Measurements from ENCODE around the gene RAB3IL1.

Gene RAB3IL1

DNA sequence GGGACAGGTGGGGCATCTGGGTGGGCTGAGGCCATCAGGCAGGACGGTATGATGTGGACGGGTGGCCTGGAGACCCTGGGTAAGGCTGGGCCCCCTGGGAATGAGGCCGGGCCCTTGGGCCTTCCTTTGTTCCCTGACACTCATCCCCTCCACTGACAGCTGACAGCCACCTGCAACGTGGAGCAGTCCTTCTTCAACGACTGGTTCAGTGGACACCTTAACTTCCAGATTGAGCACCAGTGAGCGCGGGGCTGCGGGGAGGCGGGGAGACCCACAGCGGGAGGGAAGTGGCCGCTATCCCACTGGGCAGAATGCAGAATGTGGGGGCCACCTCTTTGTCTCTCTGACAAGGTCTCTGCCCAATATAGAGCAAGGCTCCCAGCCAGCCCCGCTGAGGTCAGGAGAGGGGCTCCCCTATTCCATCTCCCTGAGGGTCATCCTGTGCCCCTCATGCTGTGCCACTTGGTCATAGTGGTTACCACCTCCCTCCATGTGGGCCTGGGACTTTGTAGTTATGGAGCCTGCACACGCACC lies 53.8 kb downstream of the RAB3IL1 start:
- no peak for DNase-seq

DNA sequence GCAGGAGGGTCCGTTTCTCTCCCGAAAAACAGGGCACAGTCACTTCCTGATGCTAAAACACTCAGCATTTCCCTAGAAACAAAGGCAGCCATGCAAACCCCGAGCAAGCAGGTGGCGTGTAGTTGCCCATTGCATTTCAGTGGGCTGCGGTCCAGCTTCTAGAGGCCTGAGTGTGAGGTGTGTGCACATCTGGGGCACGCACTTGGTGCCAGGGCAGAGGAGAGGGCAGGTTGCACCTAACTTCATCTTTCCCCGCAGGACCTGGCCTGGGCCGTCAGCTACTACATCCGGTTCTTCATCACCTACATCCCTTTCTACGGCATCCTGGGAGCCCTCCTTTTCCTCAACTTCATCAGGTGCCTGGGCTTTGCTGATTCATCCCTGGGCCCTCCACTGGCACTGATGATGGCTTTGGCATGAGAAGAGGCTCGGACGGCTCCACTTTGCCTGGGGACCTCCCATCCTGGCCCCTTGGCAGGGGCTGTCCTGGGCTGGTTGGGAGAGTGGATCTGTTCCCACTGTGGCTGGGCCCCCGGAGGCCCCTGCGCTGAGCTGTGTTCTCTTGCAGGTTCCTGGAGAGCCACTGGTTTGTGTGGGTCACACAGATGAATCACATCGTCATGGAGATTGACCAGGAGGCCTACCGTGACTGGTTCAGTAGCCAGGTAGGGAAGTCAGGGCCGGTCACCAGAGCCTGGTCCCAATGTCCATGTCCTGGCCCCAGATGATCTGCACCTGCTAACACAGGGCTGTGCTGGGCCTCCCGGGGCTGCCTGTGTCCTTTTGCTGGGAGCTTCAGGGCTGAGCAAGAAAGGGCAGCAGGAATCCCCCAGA lies 54.4 kb downstream of the RAB3IL1 start:
- no peak for DNase-seq

DNA sequence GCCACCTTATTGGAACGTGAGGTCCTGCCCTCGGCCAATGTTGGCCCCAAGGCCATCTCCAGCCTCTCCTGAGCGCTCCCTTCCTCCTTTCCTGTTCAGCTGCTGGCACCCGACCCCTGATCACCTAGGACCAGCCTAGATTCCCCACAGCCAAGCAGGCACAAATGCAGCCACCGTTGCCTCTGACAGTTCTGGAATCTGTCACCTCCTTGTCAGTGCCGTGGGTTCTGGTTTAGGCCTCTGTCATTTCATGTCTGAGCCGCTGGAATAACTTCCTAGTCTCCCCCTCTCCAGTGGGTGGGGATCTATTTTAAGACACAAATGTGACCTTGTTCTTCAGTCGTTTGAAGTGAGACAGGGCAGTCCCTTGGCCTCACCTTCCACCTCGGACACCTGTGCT lies 55.7 kb downstream of the RAB3IL1 start:
- no peak for DNase-seq

DNA sequence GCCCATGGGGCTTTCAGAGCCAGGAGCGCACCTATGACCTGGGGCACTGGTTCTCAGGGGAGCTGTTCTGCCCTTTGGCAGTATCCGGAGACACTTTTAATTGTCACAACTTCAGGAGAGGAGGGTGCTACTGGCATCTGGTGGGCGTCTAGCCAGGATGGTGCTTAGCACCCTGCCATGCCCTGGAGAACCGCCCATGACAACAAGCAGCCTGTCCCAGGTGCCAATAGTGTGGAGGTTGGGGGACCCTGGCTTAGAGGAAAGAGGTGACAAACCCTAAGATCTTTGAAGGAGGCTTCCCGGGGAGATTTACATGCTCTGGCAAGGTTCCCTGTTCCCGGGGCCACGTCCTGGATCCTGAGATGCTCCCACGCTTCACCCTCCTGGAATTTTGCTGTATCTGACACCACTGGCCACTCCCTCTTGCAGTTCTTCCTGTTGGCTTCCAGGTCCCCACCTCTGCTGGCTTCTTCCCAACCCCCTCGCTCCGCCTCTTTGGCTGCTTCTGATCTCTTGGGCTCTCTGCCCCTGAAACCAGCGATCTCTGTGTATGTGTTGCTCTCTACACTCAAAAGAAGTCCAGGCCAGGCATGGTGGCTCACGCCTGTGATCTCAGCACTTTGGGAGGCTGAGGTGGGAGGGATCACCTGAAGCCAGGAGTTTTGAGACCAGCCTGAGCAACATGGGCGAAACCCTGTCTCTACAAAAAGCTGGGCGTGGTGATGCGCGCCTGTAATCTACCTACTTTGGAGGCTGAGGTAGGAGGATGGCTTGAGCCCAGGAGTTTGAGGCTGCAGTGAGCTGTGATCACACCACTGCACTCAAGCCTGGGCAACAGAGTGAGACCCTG lies 57.1 kb downstream of the RAB3IL1 start:
- no peak for DNase-seq

DNA sequence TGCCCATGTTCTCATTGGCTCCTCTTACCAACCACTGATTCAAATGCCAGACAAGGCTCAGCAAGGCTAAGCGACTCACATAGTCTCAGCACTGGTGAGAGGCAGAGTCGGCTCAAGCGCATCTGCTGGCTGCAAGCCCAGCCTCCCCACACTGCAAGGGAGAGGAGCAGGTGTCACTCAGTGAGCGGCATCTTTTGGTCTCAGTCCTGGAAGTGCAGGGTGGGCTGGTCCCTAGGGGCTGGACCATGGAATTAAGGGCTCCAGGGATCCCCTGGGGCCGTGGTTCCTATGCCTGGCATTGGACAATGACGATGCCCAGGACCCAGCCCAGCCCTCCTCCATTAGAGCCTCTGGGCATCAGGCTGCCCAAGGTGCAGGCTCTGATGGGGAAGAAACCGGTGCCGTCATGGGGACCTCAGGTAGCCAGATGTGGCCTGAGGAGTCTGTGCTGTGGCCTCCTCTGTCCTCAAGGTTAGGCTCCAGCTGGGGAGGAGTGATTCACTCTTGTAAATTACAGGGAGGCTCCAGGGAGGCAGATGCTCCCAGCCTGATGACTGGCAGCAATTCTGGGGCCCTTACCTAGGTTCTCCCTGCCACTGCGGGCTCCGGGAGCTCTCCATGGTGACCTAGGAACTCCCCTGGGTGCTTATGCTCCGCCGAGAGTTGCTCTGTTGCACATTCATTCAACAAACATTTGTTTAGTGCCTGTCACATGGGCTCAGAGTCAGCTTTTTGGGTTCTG lies 61.3 kb downstream of the RAB3IL1 start:
- DNase-seq, result no peak

DNA sequence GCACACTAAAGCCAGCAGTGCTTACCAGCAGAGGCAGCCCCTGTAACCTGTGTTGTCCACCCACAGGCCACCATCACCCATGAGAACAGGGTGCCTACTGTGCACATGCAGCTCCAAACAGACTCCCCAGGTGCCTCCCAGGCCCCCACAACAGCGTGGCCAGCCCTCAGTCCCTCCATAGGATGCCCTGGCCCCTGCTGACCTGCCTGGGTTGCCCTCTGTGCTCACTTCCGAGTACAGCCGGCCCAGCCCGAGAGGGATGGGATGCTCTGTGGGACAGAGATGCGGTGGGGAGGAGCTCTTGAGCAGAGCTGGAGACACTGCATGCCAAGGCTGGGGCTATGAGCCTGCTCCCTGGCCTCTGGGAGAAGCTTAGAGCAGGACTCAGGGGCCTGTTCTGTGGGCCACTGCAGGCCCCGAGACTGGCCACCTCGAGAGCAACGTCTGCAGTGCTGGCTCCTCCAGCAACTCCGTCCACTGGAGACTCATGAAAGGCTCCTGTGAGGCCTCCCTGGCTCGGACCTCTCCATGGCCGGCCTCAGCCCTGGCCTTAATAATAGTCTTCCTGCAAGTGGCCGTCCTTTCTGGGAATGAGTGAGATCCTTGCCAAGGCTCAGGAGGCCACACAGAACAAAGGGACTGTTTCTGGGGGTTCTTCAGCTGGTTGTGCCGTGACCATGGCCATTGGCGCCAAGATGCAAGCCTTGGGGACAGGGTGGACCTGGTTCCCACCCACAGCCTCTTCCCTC lies 62.2 kb downstream of the RAB3IL1 start:
- no peak for DNase-seq

DNA sequence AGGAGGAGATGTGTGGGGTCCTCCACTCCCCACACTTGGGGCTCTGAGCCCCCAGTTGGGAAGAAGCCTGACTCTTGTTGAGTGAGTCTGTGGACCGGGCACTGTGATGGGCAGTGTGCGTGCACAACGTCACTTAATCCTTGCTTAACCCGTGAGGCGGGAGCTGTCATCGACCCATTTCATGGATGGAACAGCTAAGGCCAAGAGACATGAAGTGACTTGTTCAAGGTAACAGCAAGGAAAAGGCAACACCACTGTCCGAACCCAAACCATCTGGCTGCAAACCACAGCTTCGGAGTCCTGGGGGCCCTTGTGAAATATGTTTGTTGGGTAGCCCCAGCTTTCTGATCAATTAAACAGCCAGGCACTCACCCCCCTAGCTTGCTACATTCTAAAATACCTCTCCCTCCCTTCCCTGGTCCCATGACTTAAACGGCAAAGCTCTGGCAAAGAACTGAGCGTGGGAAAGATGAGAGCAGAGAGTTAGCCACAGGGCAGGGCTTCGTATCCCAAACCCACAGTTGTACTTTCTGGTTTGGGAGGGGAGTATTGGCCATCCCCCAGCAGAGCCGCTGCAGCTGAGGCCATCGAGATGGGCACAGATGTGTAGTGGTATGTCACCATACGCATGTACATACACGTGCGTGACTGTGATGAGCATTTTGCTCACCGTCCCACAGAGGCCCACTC lies 63.0 kb downstream of the RAB3IL1 start:
- DNase-seq, result no peak

DNA sequence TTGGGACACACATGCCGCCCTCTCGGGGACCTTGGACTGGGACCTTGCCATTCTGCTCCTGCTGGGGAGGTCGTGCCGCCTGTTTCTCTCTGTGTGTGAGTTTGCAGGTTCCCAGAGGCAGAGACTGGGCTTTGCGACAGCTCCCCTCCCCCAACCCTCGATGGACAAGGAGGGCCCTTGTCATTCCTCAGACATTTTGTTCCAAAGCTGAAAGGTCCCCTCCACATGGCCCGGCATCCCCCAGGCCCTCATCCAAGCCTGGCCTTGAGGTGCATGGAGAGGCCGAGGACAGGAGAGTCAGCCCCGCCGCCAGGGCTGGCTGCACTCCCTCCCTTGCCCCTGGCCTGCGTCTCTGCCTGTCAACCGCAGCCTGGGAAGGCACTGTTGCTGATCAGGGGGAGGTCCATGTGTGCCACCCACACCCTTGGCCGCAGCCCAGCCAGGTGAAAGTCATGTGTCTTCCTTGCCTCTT lies 63.6 kb downstream of the RAB3IL1 start:
- no peak for DNase-seq

DNA sequence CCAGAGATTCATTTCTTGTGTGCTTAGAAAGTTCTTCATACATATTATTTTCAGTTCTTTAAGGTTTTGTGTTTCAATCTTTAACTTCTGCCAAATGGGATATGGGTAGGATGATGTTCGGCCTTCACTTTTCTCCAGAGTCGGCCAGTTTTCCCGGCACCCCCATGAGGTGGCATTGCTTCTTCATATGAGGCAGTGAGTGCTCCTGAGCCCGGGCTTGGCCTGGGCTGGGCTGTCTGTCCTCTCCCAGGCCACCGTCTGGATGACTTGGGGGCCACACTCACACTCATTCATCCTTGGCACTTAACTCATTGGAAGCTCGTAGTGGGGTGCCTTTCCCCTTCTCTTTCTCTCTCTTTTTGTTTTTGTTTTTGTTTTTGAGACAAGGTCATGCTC lies 65.5 kb downstream of the RAB3IL1 start:
- no peak for DNase-seq

DNA sequence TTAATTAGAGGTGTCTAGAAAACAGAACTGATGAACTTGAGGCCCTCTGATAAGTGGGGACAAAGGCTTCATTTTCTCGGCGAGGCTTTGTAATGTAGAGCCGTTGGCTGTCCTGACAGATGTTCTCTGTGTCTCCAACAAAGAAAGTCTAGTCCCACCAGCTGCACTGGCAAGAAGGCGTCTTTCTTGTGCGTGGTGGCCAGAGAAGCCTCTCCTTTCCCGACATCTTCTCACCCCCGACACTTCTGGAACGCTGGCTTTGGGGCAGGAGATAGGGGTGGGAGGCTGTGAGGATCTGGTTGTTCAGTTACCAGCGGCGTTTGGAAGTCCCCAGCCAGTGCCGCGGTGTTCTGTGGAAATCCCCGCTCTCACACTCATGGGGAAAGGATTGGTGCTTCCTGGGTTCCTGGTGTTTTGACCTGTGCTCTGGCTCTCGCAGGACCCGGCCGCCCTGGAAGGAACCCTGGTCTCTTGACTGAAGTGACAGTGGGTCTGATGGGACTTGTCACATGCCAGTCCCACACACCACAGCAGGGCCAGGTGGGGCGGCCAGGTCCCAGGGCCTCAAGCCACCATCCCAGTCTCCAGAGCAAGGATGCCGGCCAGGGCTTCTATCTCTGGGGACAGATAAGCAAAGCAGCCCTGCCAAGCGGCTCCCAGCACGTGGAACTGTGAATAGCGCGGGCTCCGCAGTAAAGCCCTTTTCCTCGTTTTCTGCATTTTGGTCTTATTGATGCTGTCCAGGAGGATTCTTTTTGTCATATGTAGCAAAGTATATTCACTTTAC lies 66.1 kb downstream of the RAB3IL1 start:
- no peak for DNase-seq

DNA sequence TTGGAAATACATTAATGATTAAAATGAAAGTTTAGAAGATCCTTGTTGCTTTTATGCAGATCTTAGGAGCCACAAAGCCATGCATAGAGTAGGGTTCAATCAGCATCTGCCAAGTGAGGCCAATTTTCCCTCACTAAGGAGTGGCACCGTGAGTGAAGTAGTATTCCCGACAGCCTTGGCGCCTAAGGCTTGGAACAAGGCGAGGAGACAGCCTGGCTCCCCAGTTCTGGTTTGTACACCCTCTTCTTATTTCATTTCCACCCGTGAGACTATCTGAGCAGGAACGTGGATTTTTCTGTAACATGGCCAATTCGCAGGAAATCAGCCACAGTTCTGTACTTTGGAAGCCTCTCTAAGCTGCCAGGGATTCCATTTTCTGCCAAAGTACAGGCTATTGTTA lies 66.7 kb downstream of the RAB3IL1 start:
- DNase-seq, result no peak

DNA sequence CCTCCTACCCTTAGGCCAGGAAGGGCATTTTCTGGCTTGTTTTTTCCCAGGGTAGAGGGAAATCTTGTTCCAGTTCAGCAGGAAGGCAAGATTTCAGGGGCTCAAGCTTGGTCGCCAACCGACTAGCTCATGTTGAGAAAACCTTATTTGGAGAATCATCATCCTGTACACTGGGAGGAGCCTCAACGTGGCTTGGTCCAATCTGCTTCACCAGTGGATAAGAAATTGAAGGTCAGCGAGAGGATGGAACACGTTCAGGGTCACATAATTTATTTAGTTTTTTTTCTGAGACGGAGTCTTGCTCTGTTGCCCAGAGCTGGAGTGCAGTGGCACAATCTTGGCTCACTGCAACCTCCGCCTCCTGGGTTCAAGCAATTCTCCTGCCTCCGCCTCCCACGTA lies 68.7 kb downstream of the RAB3IL1 start:
- no peak for DNase-seq

DNA sequence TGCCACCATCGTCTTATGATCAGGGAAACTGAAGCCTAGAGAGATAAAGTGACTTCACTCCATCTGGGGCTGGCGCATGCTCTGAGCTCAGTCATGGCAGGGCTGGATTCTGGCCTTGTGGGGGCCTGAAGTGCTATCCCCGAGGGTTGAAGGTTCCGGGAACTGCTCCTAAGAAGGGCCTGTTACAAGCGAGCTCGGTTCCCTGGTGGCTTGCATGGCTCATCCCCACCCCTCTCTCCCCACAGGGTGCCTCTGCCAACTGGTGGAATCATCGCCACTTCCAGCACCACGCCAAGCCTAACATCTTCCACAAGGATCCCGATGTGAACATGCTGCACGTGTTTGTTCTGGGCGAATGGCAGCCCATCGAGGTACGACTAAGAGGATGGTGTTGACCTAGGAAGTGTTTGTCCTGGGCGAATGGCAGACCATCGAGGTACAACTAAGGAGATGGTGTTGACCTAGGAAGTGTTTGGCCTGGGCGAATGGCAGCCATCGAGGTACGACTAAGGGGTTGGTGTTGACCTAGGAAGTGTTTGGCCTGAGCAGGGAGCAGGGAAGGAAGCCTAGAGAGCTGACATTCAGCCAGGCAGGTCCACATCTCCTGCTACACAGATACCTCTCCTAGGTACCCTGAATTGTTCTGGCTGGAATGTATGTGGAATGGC lies 69.3 kb downstream of the RAB3IL1 start:
- DNase-seq, result no peak

All from stimulated activated CD8-positive, alpha-beta memory T cell treated with anti-CD3 and anti-CD28 coated beads, Interleukin-4, amount 100 ng/mL, for 48 hours (primary cell).